Myometrial cell (primary cell): Measurements from ENCODE around the gene ATRN. TPM values are rescaled to one million over a fixed set of nuclear protein-coding genes. Genes with fewer than 3 reads are reported as not detected.

Source experiments
- total RNA-seq: library from RNA; depleted of rRNA; stranded (reverse); fragments of >200 nt; gene quantifications from 2 replicates; pipeline ENCODE4 v1.2.3, GENCODE V29; 2015

ATRN gene
- total RNA-seq, result 17.6 and 22.5 TPM in 2 replicates

GRCh38 chr20:3470627-3471396 lies at the start of gene ATRN:
Gene ATRN (plus strand): TSS chr20:3471018. CDS start chr20:3471108, 90 bp downstream.

GRCh38 chr20:3663031-3663701 lies 192.3 kb downstream of the ATRN start, which contains the start of gene GFRA4:
Gene GFRA4 (minus strand): TSS chr20:3663399. CDS start chr20:3663399, 0 bp downstream.

GRCh38 chr20:3681931-3682781 lies 211.3 kb downstream of the ATRN start, which contains the start of gene ADAM33:
Gene ADAM33 (minus strand): TSS chr20:3682010. CDS start chr20:3682004, 6 bp downstream.

Other genes starting within 250 kb of the ATRN start
- gene SLC4A11, start 231.8 kb upstream of the ATRN start, total RNA-seq, result 0.58 and 1.2 TPM in 2 replicates
- 9.8 and 12.2 TPM in 2 replicates for gene DNAAF9, start 63.3 kb upstream of the ATRN start, total RNA-seq
- not detected in 2 replicates for gene GFRA4, start 192.4 kb downstream of the ATRN start, total RNA-seq
- 19.6 and 22.2 TPM in 2 replicates for gene ADAM33, start 211.0 kb downstream of the ATRN start, total RNA-seq
- gene SIGLEC1, start 241.6 kb downstream of the ATRN start, total RNA-seq, result not detected in 2 replicates